ENCODE data around the gene TADA3. TPM values are rescaled to one million over a fixed set of nuclear protein-coding genes. Genes with fewer than 3 reads are reported as not detected.
"Not testable (repeated sequence)": the region's sequence is repeated elsewhere in the genome, so short reads cannot be mapped to it uniquely, and the experiment has no call there.

The TADA3 gene
- polyA plus RNA-seq, 3 donors = 21.0 to 49.8 (median 38.0) TPM

- 78 to 93% (median 85%) methylated on average over 2 of the region's 2 CpGs for WGBS, 3 donors
- not testable (repeated sequence) for H3K27ac ChIP-seq (ENCODE audit: low read depth, low read length)
These were observed 21.3 kb downstream of the TADA3 start for GRCh38 chr3:9771007-9771406.

DNA sequence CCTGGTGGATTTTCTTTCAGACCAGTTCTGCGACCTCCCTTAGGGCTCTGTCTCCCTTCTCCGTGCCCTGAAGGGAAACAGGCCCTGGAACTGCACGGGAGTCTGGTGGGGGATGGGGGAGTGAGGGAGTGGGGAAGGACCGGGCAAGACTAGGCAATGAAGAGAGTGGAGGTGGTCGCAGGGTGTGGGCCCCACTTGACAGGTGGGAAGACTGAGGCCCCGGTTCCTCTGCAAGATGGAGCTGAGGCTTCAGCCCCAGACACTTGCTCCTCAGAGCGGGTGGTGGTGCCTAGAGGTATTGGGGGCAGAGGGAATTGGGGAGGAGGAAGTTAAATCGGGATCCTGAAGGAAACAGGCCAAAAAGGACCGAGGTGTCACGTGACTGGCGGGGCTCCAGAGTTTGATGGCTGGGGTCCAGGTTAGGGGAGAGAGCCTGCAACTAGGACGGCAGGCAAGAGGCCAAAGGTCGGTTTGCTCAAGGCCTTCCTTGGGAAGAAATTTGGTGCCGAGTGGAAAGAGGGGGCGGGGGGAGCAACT, 21.9 kb downstream of the TADA3 start:
- WGBS, 3 donors = 8 to 13% (median 8%) methylated on average over 15 of the region's 15 CpGs

GRCh38 chr3:9769426-9770275, 22.6 kb downstream of the TADA3 start, which contains the start of gene CAMK1:
CAMK1 (minus strand) TSS chr3:9769947; CDS start chr3:9767749, 2,198 bp downstream.
- 4 to 8% (median 6%) methylated on average over 48 to 49 of the region's 49 CpGs for WGBS, 3 donors
- peak within 1 kb of the TSS; percentile 48 for H3K27ac ChIP-seq (ENCODE audit: low read depth, low read length)

More for the DNA sequence above, 21.9 kb downstream of the TADA3 start:
- peak overlapping the region; percentile 48 for H3K27ac ChIP-seq (ENCODE audit: low read depth, low read length)

- no peak overlapping the region for H3K27ac ChIP-seq (ENCODE audit: low read depth, low read length)
- WGBS, 3 donors = 56 to 80% (median 70%) methylated on average over 5 of the region's 5 CpGs
These were observed 23.3 kb downstream of the TADA3 start for GRCh38 chr3:9769012-9769411.

DNA sequence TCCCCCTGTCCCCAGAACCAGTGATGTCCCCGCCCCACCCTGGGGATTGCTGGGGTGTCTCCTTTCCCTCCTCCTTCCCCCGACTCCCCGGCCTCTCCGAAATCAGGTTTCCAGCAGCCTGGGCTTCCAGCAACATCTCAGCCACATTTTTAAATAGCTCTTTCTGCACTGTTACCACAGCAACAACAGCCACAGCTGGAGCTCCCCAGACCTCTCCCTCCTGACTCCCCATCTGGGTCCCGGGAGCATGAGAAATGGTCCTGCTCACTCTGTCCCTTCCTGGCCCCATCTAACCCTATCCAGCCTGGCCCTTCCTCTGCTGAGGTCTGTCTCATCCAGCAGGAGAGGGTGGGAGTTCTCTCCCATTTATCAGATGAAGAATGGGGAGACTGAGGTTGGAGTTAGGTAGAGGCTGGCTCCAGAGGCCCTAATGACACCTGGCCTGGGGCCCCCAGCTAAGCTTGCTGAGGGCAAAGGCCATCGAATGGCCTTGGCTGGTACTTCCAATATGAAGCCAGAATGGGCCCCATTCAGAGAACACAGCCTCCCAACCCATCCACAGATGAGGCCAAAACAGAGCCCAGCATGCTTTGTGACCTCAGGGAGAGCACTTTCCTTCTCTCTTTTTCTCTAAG, 24.0 kb downstream of the TADA3 start:
- 63 to 71% (median 69%) methylated on average over 6 of the region's 6 CpGs for WGBS, 3 donors
- H3K27ac ChIP-seq (ENCODE audit: low read depth, low read length) = no peak overlapping the region

DNA sequence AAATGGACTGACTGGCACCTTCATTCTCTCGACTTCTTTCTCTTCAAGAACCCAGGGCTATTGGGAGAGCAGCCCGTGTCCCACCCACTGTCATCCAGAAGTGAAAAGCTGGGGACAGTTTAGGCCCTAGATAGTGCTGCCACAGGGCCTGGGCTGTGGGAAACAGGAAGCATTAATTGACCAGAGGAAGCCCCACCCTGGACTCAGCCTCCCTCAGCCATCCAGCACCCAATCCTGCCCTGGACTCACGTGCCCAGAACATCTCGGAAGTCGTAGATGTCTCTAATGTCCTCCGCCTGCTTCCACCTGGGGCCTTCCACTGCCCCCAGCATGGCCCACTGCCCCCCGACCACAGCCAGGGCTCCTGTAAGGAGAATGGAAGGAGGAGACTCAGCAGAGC, 24.9 kb downstream of the TADA3 start:
- 51 to 65% (median 62%) methylated on average over 7 of the region's 7 CpGs for WGBS, 3 donors
- H3K27ac ChIP-seq (ENCODE audit: low read depth, low read length) = no peak overlapping the region

GRCh38 chr3:9765865-9766264, 26.4 kb downstream of the TADA3 start:
- H3K27ac ChIP-seq (ENCODE audit: low read depth, low read length) = no peak overlapping the region
- WGBS, 3 donors = 84 to 93% (median 88%) methylated on average over 4 of the region's 4 CpGs

- no peak overlapping the region for H3K27ac ChIP-seq (ENCODE audit: low read depth, low read length)
- 91 to 93% (median 92%) methylated on average over 8 of the region's 8 CpGs for WGBS, 3 donors
These were observed 29.4 kb downstream of the TADA3 start for GRCh38 chr3:9762871-9763270.

GRCh38 chr3:9761919-9762318, 30.4 kb downstream of the TADA3 start:
- WGBS, 3 donors = 94 to 97% (median 95%) methylated on average over 5 of the region's 5 CpGs
- H3K27ac ChIP-seq (ENCODE audit: low read depth, low read length) = no peak overlapping the region

DNA sequence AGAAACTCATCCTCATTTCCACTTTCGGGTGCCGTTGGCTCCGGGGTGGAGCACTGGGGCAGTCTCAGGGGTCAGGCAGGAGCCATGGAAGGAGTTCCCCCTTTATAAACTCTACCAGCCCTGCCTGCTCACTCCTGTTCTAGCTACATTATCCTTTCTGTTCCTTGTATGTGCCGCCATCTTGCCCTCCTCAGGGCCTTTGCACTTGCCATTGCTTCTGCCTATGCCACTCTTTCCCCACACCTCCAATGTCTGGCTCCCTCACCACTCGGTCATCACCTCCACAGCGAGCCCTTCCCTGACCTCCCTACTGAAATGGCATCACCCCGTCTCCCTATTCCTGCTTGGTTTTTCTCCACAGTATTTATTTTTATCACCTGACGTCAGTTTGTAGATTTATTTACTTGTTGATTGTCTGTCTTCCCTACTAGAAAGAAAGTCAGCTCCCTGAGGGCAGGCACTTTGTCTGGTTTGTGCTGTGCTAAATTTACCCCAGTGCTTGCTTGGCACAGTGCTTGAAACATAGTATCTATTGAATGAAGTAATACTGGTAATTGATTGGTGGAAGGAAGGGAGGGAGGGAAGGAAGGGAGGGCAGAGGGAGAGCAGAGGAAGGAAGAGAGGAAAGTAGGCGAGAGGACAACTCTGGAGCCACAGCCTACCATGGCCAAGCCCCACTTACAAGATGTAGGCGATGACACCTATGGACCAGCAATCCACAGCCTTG, 31.3 kb downstream of the TADA3 start:
- H3K27ac ChIP-seq (ENCODE audit: low read depth, low read length) = no peak overlapping the region
- WGBS, 3 donors = 95 to 96% (median 95%) methylated on average over 10 of the region's 10 CpGs

GRCh38 chr3:9757427-9757826, 34.8 kb downstream of the TADA3 start:
- H3K27ac ChIP-seq (ENCODE audit: low read depth, low read length) = no peak overlapping the region
- WGBS, 3 donors = 90 to 92% (median 90%) methylated on average over 11 to 13 of the region's 13 CpGs

DNA sequence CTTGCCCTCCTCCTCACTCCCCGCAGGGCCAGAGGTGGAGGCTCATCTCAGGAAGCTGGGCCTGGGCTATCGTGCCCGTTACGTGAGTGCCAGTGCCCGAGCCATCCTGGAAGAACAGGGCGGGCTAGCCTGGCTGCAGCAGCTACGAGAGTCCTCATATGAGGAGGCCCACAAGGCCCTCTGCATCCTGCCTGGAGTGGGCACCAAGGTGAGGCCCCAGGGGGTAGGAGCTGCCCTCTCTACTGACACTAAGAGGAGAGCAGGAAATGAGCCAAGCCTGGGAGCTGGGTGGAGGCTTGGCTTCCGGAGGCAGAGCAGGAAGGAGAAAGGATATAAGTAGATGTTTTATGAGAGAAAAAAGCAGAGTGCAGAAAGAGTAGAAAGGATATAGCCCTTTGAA, 37.6 kb downstream of the TADA3 start:
- 49 to 76% (median 55%) methylated on average over 8 of the region's 8 CpGs for WGBS, 3 donors
- H3K27ac ChIP-seq (ENCODE audit: low read depth, low read length) = no peak overlapping the region

- H3K27ac ChIP-seq (ENCODE audit: low read depth, low read length) = no peak overlapping the region
- WGBS, 3 donors = 36 to 47% (median 43%) methylated on average over 17 of the region's 17 CpGs
These were observed 41.5 kb downstream of the TADA3 start for GRCh38 chr3:9750556-9751411.

DNA sequence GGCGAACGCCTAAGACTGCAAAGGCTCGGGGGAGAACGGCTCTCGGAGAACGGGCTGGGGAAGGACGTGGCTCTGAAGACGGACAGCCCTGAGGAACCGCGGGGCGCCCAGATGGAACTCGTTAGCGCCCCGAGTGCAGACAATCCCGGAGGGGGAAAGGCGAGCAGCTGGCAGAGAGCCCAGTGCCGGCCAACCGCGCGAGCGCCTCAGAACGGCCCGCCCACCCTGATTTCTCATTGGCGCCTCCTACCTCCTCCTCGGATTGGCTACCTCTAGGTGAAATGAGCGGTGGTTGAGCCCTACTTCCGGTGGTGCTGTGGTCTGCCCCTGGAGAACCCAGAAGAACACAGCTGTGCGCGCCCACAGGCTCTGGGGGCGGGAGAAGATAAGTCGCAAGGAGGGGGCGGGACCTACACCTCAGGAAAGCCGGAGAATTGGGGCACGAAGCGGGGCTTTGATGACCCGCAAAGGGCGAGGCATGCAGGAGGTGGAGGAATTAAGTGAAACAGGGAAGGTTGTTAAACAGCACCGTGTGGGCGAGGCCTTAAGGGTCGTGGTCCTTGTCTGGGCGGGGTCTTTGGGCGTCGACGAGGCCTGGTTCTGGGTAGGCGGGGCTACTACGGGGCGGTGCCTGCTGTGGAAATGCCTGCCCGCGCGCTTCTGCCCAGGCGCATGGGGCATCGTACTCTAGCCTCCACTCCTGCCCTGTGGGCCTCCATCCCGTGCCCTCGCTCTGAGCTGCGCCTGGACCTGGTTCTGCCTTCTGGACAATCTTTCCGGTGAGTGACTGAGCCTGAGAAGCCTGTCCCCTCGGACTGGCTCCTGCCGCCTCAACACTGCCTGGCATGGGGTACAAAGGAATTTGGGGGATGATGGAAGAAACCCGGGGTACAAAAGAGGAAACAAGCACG, 42.4 kb downstream of the TADA3 start, which contains the start of gene OGG1:
Gene OGG1 (plus strand): TSS at position 308 of the 911 bp plus-strand sequence. CDS start 335 bp downstream, at position 643.
- 0% methylated on average over 60 of the region's 60 CpGs for WGBS, 3 donors
- peak within 1 kb of the TSS; percentile 36 for H3K27ac ChIP-seq (ENCODE audit: low read depth, low read length)

DNA sequence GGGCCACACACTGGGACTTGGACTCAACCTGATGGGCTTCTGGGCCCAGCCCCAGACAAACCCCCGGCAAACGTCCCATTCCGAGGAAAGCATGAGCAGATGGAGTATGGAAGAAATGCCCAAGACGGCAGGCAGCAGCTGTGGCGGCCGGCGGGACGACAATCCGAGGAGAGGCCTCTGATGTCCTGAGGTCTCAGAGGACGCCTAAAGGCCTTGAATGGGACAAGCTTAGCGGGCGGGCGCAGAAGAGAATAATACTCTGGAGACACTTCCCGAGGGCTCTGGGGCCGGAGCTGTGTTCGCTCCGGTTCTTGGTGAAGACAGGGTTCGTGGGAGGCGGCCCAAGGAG, 43.0 kb downstream of the TADA3 start:
- whole genome bisulfite sequencing, 3 donors = 5 to 10% (median 9%) methylated on average over 19 of the region's 19 CpGs
- H3K27ac ChIP-seq (ENCODE audit: low read depth, low read length) = peak overlapping the region; percentile 36

GRCh38 chr3:9748031-9748430, 44.2 kb downstream of the TADA3 start:
- WGBS, 3 donors = 92 to 95% (median 94%) methylated on average over 2 of the region's 2 CpGs
- H3K27ac ChIP-seq (ENCODE audit: low read depth, low read length) = no peak overlapping the region

- WGBS, 3 donors = 92 to 97% (median 92%) methylated on average over 7 to 8 of the region's 8 CpGs
- no peak overlapping the region for H3K27ac ChIP-seq (ENCODE audit: low read depth, low read length)
These were observed 45.0 kb downstream of the TADA3 start for GRCh38 chr3:9747267-9747666.

Data from adipose tissue (tissue), 3 donors.